Renal cortical epithelial cell (primary cell): Measurements from ENCODE around the gene SLC34A2. TPM values are rescaled to one million over a fixed set of nuclear protein-coding genes. Genes with fewer than 3 reads are reported as not detected.
A peak's percentile ranks its signal among the peaks of the same experiment; 100 is the strongest.

Experiments used
- DNase-seq: peaks from one replicate; pipeline ENCODE4 v3.0.0-alpha.2; 2011; ENCODE audit warnings: low read depth
- total RNA-seq: library from RNA; depleted of rRNA; stranded (reverse); fragments of >200 nt; gene quantifications from 2 replicates; pipeline ENCODE4 v1.2.3, GENCODE V29; 2014

The SLC34A2 gene
- total RNA-seq, 1 donor from 2014 or later: 102 TPM

DNA sequence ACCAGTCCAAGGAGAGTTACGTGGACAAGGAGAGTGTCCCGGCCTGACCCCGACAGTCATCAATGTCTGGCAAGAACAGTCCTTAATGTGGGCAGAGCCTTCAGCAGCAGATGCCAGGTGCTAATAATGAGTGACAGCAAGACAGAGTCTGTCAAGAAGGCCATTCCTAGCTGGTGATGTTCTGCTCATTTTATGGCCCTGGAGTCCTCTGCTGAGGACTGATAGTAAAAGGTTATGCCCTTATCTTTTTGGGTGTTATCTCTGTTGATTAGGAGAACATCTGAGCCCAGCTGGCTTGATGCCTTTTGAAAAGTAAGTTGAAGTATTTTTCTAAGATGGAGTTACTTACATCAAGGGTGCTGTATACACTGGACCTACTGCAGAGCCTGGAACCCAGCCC lies 67.3 kb downstream of the SLC34A2 start:
- no peak for DNase-seq

DNA sequence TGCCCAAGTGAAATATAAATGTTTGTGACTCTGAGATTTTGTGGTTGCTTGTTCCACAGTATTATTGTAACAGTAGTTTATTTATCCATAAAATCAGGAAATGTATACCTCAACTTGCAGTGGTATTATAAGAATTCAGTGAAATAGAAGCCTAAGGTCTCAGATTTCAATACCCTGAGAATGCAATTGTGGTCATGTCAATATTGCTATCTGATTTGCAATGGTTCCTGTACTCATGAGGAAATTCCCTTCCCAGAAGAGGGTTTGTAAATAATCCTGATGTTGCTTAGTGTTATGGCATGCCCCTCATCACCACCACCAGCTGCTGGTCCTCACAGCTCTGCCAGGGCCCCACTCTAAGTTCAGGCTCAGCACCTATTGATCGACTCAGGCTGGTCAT lies 67.8 kb downstream of the SLC34A2 start:
- DNase-seq: peak; percentile 34

DNA sequence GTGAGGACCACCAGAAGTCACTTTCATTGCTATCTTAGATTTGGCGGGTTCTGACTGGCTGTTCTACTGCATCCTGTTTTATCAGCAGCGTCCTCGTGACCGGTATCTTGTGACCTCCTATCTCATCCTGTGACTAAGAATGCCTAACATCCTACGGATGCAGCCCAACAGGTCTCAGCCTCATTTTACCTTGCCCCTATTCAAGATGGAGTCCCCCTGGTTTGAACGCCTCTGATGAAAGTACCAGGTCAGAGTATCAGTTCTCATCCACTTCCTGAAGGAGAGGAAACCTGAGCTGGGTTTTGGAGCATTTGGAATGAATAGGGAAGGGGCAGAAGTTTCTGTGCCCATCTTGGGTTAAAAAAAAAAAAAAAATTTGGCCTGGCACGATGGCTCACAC lies 70.2 kb downstream of the SLC34A2 start:
- no peak for DNase-seq

DNA sequence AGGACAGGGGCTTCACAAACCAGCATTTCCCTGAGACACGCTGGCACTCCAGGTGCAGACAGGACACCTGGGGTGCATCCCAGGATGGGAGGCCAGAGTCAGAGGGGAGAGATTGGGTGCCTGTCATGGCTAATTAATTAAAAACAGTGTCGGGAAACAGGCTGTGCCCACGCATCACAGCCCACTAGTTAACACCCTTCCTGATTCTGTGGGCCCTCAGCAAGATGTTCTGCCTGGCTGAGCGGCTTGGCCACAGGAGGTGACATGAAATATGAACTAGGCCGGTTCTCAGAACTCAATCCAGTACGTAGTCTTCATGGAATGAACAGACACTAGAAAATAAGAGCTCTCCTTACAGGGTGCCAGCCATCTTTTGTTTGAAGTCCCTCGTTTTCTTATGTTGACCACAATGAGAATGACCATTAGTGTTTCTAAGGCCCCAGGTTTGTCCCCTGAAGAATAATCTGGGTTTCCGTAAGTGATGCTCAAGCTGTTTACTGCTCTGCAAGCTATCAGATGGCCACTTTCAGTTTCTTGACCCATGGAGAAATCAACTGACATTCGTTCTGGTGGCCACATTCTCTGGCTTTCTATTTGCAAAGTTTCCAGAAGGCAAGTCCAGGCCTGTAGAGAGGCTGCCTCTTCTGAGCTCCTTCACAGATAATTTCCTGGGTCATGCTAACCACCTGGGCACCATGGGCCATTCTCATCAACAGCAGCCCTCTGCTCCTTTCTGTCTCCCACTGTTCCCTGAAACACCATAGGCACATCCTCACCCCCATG lies 72.3 kb downstream of the SLC34A2 start:
- peak; percentile 41 for DNase-seq

Other genes starting within 250 kb of the SLC34A2 start
- gene SEL1L3, start 207.1 kb downstream of the SLC34A2 start, total RNA-seq: 57.7 and 140 TPM in 2 replicates